Stromal cell of bone marrow (primary cell): Measurements from ENCODE around the gene PLCD4.
A peak's percentile ranks its signal among the peaks of the same experiment; 100 is the strongest.

Source experiments
- DNase-seq: peaks from one replicate; pipeline ENCODE4 v3.0.0-alpha.2; 2012; ENCODE audit warnings: low read depth

Gene PLCD4

DNA sequence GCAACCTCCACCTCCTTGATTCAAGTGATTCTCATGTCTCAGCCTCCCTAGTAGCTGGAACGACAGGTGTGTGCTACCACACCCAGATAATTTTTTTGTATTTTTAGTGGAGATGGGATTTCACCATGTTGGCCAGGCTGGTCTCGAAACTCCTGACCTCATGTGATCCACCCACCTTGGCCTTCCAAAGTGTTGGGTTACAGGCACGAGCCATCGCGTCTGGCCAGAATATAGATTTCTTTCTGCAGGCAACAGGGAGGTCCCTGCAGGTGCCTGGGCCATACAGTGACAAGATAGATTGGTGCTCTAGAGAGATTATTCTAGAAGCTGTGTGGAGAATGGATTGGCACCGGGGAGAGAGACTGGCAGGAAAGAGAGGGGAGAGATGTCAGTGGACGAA lies 13.3 kb downstream of the PLCD4 start:
- no peak for DNase-seq

GRCh38 chr2:218622606-218623365 lies 15.1 kb downstream of the PLCD4 start:
- DNase-seq, result no peak

GRCh38 chr2:218623366-218623705 lies 15.6 kb downstream of the PLCD4 start:
- DNase-seq, result no peak

DNA sequence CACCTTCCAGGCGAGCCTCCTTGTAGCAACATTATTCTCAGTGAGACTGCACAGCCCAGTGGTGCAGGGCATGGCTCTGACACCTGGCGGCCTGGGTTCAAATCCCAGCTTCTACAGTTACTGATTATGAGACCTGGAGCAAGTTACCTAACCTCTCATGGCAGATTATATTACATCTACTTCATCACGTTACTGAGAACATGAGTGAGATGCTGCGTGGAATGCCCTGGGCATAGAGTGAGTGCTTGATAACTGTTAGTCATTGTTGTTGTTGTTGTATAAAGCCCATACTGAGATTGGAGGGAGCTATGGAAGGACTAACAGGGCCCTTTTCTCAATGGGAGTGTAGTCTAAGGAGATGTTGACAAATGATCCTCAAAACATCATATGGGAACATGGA lies 18.7 kb downstream of the PLCD4 start:
- no peak for DNase-seq

DNA sequence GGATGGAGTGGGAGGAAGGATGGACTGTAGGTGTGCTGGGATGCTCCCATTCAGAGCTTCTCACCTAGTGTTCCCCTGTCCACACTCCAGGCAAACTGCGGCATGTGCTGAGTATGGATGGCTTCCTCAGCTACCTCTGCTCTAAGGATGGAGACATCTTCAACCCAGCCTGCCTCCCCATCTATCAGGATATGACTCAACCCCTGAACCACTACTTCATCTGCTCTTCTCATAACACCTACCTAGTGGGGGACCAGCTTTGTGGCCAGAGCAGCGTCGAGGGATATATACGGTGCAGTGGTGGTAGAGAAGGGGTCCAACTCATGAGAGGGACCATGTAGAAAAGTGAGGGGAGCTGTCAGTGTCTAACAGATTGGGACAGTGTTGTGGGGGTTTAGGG lies 20.2 kb downstream of the PLCD4 start:
- no peak for DNase-seq

- no peak for DNase-seq
These were observed 24.1 kb downstream of the PLCD4 start for GRCh38 chr2:218631837-218632236.

GRCh38 chr2:218635719-218636118 lies 28.0 kb downstream of the PLCD4 start:
- DNase-seq, result no peak

DNA sequence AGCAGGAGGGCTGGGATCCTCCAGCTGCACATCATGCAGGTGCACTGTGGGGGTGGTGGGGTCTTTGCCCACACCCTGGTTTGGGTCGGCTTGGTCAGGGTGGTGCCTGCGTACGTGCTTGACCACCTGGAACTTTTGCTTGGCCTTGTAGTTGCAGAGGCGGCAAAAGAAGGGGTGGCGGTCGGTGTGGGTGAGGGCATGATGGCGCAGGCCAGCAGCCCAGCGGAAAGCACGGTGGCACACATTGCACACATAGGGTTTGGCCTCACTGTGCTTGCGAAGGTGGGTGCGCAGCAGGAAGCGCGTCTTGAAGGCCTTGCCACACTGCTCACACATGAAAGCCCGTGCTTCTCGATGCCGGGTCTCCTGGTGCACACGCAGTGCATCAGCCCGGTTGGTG lies 30.7 kb downstream of the PLCD4 start:
- DNase-seq, result no peak

DNA sequence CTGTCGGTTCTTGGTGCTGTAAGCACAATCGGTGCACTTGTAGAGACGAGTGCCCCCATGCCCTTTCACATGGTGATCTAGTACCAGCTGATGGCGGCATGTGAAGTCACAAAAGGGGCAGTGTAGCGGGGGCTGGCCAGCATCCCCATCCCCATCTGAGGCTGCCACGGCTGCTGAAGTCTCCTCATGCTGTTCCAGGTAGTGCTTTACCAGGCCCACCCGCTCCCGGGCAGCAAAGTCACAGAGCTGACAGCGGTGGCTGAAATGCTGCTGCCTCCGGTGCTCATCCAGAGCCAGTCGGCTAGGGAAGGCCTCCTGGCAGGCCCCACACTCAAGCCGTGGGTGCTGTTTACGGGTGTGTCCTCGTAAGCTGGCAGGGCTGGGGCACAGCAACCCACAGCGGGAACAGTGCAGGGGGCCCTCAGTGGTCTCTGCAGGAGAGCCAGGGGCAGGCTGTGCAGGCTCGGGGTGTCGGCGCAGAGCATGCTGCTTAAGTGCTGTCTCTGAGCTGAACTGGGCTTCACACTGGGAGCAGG lies 34.5 kb downstream of the PLCD4 start:
- no peak for DNase-seq

DNA sequence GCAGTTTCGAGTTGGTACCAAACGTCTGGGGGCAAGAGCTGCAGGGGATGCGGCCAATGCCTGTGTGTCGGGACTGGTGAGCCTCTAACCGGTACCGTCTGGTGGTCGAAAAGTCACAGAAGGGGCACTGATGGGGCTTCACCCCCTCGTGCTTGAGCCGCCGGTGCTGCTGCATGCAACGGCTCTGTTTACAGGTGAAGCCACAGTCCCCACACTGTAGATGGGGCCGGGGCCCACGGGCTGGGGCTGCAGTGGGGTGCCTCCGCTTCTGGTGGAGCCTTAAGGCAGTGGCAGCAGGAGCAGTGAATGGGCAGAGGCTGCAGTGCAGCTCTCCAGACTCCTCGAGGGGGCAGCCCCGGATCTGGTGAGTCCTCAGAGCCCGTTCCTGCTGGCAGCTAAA lies 35.1 kb downstream of the PLCD4 start:
- DNase-seq, result no peak

- no peak for DNase-seq
These were observed 36.1 kb downstream of the PLCD4 start for GRCh38 chr2:218643751-218644310.

DNA sequence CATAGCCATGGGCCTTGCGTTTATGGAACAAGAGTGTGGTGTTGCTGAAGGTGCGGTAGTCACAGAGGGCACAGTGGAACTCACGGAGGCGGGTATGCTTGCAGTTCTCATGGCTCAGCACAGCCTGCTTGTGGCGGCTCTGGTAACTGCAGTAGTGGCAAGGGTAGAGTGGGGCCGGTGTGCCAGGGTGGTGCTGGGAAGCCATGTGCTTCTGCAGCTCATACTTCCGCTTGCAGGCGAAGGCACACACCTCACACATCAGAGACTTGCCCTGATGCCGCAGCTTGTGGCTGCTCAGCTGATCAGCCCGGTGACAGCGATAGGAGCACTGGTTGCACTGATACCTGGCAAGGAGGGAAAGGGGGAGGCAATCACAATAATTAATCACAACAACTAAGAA lies 37.0 kb downstream of the PLCD4 start:
- no peak for DNase-seq

DNA sequence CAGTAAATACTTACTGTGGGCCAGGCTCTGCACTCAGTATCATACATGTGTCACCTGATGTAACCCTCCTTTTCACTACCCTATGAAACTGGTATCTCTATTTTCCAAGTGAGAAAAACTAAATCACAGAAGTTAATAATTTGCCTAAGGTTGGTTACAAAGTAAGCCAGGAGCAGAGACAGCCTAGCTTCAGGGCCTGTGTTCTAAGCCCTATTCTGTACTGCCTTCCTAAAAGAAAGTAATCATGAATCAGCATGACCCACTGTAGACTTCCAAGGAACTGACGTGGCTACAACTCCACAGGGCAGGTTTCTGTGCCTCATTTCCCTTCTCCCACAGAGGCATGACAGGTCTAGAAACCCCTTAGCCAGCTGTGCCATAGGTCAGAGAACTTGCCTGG lies 37.4 kb downstream of the PLCD4 start:
- peak; percentile 32 for DNase-seq

- DNase-seq, result peak; percentile 38
These were observed 40.5 kb downstream of the PLCD4 start for GRCh38 chr2:218648088-218648786.

DNA sequence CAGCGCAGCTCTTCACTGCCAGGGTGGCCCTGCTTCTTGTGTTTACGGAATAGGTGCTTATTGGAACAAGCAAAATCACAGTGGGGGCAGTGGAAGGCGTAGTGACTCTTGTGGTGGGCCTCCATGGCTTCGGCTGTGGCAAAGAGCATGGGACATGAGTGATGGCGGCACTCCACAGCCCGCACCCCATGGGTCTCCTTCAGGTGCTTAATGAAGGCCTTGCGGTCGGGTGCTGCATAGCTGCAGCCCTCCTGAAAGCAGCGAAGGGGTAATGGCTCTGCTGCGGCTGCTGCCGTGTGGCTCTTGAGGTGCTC lies 41.0 kb downstream of the PLCD4 start:
- DNase-seq, result no peak

DNA sequence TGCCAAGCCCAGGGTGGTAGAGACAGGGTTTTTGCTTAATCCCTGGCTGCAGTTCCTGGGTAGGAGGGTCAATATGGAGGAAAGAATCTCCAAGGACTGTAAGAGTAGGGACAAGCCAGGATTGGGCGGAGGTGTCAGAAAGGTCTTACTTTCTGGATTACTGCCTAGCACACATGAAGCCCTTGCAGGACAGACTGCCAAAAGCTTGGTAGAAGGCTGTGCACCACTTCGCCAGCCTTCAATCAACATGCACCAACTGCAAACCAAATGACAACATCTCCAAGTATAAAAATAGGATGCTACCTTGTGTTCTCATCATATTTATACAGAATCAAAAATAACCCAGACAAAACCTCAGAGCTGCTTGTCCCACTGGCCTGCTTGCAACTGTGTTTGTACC lies 48.1 kb downstream of the PLCD4 start:
- DNase-seq, result no peak

- no peak for DNase-seq
These were observed 51.1 kb downstream of the PLCD4 start for GRCh38 chr2:218658671-218659257.

- peak; percentile 77 for DNase-seq
These were observed 51.7 kb downstream of the PLCD4 start, which contains the start of the genes BCS1L and ZNF142 for GRCh38 chr2:218659258-218659987. BCS1L (plus strand) TSS chr2:218659683; CDS start chr2:218660988, 1,305 bp downstream. ZNF142 (minus strand) TSS chr2:218659623; CDS start chr2:218656429, 3,194 bp downstream.

DNA sequence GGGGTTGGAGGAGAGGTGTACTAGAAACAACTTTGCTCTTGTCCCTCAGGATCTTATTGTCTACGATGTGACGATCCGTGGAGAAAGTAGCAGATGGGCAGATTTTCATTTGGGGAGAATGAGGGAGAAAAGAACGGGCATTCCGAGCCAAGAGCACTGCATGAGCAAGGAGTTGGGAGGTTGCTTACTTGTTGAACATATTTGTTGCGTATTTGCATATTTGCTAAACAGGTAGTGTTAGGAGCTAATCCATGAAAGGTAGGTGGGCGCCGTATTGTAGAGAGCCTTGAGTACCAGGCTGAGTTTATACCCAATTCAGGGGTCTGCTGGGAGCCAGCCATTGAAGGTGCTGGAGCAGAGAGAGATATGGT lies 52.3 kb downstream of the PLCD4 start:
- DNase-seq, result no peak

GRCh38 chr2:218662377-218662776 lies 54.7 kb downstream of the PLCD4 start:
- DNase-seq, result no peak

DNA sequence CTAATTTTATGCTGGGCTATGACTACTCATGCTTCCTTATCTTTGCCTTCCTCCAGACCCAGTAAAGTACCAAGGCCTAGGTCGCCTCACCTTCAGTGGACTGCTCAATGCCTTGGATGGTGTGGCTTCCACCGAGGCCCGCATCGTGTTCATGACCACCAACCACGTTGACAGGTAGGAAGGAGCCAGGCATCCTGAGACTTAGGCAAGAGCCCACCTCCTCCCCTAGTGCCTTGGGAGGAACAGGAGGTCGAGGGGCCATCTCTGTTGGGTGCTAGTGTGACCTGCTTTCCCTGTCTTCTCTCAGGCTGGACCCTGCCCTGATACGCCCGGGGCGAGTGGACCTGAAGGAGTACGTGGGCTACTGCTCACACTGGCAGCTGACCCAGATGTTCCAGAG lies 55.1 kb downstream of the PLCD4 start:
- no peak for DNase-seq

DNA sequence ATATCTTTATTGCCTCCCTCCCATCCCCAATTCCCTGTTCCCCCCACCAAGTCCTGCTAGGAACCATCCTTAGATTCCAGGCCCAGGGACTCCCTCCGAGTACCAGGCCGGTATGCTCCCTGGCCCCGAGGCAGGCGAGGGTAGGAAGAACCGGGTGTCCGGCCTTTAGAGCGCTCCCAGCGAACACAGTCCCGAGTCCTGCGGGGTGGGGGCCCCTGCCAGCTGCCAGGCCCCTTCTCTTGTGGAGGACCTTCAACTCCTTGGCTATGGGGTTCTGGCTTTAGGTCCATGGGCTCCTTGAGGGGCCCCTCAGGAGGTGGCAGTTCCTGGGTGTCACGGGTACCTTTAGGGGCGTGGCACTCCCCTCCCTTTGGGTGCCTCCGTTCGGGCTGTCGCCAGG lies 56.2 kb downstream of the PLCD4 start:
- no peak for DNase-seq
